Left ventricle myocardium superior (tissue), 1 donor: ENCODE results near the gene HCN2. TPM values are rescaled to one million over a fixed set of nuclear protein-coding genes. Genes with fewer than 3 reads are reported as not detected.

Source experiments
- ATAC-seq: fragments of 200-7000 bp; cut with Tn5 transposase; one replicate; pipeline ENCODE4 v1.9.1; 2020; ENCODE audit warnings: mild to moderate bottlenecking, moderate library complexity
- DNase-seq: peaks from one replicate; pipeline ENCODE4 v3.0.0-alpha.2; 2020
- intact Hi-C: fragments of 100-400 bp; cut with micrococcal nuclease; formaldehyde crosslinking; loops from one replicate; pipeline ENCODE4 v1.11.0; 2022
- total RNA-seq: library from RNA; stranded (reverse); fragmentation: NEBNext Ultra II Directional; extraction: Animal tissue kit (Norgen Biotek cat#: 25700); gene quantifications from one replicate; pipeline ENCODE4 v1.2.1, GENCODE V29; 2021
- donor health status: DM: no; HTN: yes; CAD: no; lungs with severe emphysema.

HCN2 gene
- total RNA-seq, 1 donor from 2014 or later: 14.3 TPM

DNA sequence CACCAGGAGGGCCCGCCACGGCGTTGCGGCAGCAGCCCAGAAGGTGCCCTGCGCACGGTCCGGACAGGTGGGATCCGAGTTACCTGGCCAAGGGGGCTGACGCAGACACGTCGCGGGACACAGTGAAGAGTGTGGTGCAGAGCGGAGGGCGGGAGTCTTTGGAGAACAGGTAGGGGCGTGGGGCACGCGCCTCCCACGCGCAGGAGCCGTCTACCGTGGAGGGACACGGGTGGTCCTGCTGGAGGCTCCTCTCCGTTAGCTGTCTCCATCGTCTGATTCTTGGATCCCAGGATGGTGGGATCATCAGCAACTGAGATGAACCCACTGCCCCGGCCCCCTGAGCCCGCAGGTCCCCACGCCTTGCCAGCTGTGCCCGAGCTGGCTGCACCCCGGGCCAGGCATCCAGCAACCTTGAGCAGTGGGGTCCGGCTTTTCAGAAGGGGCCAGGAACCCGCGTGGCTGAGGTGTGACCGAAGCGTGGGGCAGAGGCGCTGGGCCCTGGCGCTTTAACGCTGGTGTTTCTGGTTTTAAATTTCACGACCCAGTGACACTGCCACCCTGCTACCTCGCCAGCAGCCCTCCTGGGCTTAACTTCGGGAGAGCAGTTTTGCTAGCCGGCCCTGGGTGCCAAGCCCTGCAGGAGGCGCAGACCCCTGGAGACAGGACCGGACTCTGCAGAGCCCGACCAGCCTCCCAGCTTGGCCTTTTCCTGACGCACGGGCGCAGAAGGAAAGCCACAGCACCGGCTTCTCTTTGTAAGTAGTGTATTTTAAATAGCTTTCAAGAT, 57.3 kb downstream of the HCN2 start:
- no peak for DNase-seq

DNA sequence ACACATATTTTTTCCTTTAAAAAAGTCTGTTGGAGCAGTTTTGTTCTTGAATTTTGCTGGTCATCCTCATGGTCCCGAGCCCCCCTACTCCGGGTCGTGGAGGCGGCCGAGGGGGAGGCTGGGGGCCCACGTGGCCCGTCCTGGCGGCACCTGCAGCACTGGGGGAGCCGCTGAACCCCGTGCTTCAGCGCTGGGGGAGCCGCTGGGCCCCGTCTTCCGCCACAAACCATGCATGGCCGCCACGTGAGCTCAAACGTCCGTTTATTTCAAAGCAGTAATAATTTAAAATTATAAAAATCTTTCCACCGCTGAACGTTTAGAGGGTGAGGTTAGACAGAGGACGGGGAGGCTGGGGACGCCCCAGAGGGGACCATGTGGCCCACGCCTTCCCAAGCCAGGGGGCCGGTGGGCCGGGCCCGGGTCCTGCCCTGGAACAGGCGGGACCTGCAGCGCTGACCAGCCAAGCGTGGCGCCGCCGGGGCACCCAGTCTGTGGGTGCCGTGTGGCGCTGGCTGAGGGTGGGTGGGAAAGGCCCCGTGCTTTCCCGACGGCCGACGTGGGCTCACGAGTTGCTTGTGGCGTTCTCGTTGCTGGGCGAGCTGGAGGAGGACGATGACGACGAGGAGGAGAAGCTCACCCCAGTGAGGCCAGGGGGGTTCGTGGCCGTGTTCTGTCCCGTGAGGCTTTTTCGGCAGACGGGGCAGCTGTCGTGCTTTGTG, 58.0 kb downstream of the HCN2 start:
- ATAC-seq: no peak
- intact Hi-C loops: no loop called here
- no peak for DNase-seq

More for the DNA sequence above, 57.3 kb downstream of the HCN2 start:
- ATAC-seq: no peak
- intact Hi-C loops: no loop called here

DNA sequence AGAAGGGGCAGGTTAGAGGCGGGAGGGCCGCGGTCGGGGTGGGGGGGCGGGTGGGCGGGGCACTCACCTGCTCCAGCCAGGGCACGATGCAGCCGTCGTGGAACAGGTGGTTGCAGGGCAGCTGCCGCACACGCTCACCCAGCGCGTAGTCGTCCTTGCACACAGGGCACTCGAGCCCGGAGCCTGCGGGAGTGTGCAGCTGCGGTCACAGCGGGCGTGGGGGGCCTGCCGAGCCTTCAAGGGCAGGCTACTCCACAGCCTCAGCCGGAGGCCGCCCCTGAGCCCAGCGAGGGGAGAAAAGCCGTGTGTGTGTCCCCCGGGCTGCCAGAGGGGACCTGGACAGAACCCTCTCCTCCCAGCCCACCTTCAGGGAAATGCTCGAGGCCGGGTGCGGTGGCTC, 58.6 kb downstream of the HCN2 start:
- intact Hi-C loops: no loop called here
- ATAC-seq (no peak), DNase-seq (no peak)

DNA sequence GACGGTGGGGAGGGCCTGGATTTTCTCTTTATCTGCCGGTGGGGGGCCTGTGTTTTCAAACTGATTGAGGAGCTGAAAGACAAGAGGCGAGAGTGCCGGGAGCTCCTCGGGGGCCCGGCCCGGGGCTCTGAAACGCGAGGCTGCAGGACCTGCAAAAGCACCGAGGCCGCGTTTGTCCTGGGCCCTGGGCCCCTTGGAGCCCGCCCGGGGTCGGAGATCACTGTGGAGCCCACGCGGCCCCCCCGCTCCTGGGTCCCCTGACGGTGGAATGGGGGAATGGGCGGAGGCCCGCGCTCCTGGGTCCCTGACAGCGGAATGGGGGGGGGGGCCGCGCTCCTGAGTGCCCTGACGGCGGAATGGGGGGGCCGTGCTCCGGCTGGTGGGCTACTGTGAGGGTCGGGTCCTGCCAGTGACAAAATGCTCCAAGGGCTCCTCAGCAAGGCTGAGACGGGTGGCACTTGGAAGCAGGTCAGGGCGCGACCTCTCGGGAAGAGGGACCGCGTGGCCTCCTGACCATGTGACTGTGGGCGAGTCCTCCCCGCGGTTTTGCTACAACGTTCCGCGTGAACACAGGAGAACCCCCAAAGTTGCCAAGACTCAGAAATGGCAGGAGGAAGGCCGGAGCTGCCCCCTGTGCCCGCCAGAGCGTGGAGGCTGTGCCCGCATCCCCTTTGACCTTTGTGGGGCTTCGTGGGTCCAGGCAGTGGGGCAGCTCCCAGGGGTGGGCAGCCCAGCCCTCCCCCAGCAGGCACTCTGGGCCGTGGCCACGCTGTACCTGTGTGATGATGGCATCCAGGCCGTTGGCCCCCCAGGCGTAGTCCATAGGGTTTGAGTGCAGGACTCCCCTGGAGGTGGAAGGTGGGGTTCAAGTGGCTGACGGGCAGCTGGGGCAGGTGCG, 59.5 kb downstream of the HCN2 start:
- ATAC-seq (no peak), DNase-seq (no peak)
- intact Hi-C loops: no loop called here

DNA sequence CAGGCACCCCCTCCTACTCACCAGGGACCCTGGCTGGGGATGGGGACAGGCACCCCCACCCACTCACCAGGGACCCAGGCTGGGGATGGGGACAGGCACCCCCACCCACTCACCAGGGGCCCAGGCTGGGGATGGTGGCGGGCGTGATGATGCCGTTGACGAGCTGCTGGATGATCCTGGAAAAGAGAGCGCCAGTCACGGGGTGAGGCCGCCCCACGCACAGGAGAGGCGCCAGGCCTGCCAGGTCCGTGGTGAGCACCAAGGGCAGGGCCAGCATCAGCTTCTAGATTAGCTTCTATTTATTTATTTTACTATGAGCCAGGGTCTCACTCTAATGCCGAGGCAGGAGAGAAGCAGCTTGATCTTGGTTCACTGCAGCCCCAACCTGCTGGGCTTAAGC, 60.4 kb downstream of the HCN2 start:
- intact Hi-C loops: no loop called here
- DNase-seq (no peak), ATAC-seq (no peak)

DNA sequence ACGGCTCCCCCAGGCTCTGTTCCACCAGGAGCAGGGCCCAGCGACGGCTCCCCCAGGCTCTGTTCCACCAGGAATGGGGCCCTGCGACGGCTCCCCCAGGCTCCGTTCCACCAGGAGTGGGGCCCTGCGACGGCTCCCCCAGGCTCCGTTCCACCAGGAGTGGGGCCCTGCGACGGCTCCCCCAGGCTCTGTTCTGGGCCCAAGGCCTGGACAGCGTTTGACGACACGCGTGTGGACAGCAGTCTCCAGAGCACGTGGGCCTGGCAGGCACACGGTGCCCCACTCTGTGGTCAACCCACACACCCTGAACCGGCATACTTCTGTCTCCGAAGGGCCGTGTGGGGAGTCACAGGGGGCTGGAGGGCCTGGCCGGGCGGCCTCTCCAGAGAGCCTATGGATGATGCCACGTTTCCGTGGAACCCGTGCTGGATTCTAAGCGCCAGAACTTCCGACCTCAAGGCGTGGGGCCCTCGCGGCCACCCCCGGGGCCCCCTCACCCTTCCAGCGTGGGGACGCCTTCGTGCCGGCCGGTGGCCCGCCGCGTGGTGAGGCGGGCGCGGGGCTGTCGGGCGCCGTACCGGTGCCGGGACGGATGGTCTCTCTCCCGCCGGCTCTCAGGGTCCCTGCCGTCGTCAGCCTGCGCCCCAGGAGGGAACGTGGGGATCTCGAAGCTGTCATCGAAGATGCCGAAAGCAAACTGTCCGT, 61.6 kb downstream of the HCN2 start:
- no peak for DNase-seq
- intact Hi-C loops: no loop called here
- no peak for ATAC-seq

DNA sequence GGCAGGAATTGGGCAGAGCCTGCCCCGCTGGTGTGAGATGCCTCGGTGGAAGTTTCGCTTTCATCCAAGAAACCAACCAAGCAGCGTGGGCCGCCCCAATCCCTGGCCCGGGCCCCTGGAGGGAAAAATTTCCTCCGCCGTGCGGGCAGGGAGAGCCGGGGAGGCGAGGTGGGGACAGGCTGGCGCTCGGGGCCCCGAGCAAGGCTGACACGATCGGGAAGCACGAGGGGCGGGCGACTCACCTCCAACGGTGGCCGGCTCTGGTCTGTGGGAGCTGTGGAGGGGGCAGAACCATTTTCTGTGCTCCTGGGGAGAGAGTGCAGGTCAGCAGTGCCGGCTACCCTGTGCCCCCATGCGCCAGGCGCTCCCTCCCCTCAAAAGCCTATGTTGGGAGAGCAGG, 62.3 kb downstream of the HCN2 start:
- ATAC-seq (no peak), DNase-seq (no peak)
- intact Hi-C loops: no loop called here

DNA sequence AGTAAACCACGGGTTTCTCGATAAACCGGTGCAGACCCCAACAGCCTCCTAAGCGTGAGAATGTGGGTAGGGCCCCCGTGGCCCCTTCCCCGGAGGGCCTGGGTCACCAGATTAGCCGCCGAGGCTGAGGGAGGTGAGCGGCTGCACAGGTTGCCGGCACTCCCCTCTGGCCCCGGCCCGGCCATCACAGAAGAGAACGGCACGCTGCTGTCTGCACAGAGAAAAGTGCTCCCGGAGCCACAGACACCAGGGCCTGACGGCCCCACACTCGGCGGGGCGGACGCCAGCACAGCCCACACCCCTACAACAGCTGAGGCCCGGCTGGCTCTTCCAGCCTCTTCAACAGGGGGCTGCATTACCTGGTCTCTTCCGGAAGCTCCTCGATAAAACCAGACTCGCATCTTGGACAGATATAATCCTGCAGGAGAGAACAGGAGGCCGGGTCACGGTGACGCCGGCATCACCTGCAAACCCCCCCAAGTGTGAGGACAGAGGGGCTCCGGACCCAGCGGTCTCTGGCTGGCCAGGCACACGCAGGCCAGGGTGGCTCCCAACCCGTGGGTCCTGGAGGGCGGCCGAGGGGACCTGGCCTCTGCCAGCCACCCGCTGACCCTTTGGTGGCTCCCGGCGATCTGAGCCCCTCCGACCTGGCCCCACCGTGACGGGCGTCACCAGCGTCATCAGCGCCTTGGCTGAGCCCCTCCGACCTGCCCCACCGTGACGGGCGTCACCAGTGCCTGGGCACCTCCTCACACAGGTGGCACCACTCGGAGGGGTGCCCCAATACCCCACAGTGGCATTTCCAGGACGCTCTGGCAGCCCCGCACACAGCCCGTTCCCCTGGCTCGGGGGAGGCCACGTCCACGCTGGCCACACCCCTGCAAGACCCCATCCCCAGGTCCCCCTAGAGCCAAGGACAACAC, 63.0 kb downstream of the HCN2 start:
- ATAC-seq (no peak), DNase-seq (no peak)
- intact Hi-C loops: no loop called here

DNA sequence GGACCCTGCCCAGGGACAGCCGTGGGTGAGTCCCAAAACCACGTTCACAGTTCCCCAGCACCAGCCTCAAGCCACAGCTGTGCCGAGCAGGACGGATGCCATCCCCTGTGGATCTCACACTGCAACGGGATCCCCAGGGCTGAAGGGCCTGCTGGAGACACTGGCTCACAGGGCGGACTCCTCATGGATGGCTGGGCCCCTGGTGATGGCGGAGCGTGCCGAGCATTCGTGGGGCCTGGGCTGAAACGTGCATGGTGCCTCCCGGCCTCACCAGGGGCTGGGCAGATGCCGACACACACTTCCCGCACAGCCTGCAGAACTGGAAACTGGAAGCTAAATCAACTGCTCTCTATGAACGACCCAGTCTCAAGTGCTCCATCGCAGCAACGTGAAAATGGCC, 63.7 kb downstream of the HCN2 start:
- no peak for DNase-seq
- intact Hi-C loops: no loop called here
- ATAC-seq: no peak

DNA sequence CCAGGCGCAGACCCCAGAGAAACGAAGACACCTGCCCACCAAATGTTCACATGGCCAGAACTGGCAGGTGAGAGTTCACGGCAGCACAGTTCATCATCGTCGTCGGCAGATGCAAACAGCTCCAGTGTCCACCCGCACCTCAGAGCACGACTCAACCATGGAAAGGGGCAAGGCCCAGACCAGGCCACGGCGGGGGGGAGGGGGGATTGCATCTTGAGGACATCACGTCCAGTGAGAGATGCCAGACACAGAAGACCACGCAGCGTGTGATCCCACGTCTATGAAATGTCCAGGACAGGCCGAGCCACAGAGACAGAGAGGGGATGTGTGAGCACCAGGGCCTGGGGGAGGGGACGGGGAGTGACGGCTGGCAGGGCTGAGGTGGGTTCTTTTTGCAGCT, 66.0 kb downstream of the HCN2 start:
- intact Hi-C loops: no loop called here
- no peak for ATAC-seq
- no peak for DNase-seq

DNA sequence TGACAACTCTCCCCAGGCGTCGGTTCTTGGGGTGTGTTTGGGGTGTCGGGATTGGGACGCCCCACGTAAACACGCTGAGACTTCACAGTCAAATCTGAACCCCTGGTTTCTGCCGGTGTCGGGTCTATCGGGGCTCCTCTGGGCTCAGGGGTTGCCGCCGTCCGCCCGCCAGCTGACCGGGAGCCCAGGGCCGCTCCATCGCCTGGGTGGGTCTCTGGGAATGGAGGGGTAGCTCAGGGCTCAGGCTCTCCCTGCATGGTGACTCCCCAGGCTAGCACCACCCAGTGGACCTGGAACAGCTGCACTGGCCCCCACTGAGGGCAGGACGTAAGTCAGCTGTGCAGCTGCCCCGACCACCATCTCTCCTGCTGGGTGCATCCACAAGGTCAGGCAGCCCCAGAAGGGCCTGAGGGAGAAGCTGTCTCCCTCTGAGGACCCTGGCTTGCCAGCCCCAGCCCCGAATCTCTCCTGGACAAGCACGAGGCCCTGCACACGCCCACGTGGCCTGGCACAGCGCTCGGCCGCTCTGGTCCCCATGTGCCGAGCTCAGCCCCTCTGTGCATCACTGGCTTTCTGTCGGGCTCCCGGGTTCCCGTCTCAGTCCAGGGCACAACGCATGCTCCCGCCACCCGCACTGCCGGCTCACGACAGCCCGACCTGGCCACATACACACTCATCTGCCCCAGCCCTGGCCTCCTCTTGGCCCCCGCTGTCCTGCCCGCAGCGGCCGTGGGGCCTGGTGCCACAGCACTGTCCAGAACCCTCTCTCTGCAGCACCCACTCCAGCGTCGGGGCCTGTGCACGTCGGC, 67.3 kb downstream of the HCN2 start:
- no peak for ATAC-seq
- intact Hi-C loops: no loop called here
- no peak for DNase-seq

DNA sequence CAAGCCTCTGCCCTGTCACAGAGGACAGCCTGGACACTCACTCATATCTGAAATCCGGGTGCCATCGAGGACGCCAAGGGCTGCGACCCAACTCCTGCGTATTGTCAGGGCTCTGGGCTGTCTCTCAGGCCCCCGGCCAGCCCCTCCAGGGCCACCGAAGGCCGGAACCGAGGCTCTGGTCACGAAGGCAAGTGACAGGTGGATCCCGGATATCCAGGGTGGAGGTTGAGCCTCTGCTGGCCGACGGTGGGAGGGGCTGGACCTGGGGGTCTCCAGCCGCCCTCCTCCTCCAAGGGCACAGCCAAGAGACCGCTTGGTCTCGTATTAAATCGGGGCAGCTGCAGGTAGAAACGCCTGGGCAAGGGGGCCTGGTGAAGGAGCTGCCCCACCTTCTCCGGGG, 67.9 kb downstream of the HCN2 start:
- no peak for DNase-seq
- intact Hi-C loops: no loop called here
- no peak for ATAC-seq

DNA sequence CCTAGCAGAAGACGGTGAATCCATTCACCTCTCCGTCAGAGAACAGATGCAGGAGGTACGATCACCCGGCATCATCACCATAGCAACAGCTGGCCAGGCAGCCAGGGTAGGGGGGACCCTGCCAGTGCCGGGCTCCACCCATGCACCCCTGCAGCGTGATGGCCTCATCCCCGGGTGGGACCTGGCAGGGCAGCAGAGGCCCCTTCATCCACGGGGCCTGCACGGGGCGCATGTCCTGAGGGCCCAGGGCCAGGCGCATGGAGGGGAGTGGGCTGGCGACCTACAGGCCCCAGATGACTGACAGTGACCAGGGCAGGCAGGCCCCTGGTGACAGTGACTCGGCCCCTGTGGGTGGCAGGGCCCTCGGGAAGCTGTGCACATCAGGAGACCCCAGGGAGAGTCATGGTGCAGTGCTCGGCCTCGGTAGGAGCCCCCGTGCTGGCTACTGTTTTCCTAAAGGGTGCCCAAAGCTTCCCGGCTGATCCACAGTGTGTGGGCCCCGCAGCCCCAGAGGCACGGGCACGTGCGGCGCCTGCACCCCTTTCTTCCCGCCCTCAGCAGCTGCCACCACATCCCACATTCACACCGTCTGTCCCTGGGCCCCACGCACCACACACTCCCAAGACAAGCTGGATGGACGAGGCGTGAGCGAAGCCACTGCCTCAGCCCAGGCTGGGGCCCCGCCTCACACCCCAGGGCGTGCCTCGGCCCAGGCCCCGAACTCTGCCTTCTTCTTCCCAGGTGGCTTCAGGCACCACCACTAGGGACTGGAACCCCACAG, 68.6 kb downstream of the HCN2 start:
- no peak for ATAC-seq
- DNase-seq: no peak
- intact Hi-C loops: no loop called here

DNA sequence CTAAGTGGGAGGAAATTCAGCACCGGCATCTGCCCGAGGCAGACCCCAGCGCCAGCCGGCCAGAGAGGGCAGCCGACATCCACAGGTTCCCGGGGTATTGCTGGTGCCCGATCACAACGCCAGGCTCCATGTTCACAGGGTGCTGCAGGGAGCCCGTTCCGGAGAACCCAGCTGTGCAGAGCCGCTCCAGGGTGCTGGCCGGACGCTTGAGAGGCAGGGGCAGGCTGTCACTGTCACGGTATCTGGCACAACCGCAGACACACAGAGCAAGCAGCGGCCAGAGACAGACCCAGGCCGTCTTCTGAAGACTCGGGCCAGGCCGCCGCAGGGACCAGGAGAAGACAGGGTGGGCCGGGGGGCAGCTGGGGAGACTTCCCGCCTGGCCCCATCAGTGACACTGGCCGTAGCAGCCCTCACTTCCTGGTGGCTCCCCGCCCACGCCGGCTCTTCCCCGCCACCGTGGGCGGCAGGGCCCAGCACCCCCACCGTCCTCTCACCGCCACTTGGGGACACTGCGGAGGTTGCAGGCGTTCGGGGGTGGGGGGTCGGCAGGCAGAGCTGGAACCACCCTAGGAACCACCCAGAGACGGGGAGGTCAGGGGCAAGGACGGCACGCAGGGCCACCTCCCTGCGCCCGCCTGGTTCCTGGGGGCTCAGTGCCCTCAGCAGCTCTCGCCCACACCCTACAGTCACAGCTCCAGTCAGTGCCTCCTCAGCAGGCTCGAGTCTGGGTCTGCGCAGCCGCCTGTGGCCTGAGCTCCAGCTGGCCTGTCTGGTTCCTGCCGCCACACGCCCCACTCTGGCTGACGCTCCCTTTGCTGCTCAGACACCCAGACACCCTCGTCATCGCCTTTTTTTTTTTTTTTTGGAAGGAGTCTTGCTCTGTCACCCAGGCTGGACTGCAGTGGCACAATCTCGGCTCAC, 69.5 kb downstream of the HCN2 start:
- DNase-seq: peak; percentile 79
- ATAC-seq: peak; percentile 42
- intact Hi-C loops: no loop called here

DNA sequence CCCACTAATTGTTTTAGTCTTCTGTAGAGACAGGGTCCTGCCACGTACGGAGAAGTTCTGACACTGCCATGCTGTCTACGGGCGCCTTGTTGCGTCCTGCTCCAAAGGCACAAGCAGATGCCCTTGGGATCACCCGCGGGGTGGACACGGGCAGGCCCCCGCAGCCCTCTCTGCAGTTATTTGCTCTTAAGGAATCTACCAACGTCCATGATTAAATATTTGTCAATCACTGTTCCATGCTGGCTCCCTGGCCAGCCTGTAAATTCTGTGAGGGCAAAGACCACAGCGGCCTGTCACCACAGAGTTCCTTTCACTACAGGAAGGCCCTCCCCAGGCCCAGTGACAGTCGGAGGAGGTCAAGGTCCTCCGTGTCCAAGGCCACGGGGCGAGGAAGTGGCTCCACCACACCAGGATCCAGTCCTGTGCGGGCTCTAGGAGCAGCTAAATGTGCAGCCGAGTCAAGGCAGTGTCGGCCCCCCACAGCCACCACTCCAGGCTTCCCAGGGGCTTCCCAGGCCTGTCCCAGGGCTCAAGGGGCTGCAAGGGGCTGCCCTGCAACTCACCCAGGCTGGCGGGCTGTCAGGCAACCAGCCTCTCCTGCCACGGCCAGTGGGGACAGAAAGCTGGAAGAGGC, 71.2 kb downstream of the HCN2 start:
- ATAC-seq (no peak), DNase-seq (no peak)
- intact Hi-C loops: no loop called here
